ENCODE results near the gene FYB2. TPM values are rescaled to one million over a fixed set of nuclear protein-coding genes. Genes with fewer than 3 reads are reported as not detected.

The FYB2 gene, protein sequence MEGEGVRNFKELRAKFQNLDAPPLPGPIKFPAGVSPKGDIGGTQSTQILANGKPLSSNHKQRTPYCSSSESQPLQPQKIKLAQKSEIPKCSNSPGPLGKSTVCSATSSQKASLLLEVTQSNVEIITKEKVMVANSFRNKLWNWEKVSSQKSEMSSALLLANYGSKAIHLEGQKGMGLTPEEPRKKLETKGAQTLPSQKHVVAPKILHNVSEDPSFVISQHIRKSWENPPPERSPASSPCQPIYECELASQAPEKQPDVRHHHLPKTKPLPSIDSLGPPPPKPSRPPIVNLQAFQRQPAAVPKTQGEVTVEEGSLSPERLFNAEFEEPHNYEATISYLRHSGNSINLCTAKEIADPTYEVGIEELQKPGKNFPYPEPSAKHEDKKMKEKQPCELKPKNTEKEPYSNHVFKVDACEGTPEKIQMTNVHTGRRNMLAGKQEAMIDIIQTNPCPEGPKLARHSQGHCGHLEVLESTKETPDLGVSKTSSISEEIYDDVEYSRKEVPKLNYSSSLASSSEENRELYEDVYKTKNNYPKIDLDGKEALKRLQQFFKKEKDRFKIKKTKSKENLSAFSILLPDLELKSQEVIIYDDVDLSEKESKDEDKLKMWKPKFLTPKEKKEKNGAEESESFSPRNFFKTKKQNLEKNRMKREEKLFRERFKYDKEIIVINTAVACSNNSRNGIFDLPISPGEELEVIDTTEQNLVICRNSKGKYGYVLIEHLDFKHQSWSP
- total RNA-seq (not detected), polyA plus RNA-seq (not detected), total RNA-seq (0 reads per million in 6 experiments)

- POLR2A ChIA-PET, result no interaction called here
- Mint-ChIP-seq H3K4me1 (no peaks in the 10 kb centered on the region), H3K27me3 (peaks cover 6 to 78% (median 22%) of the 10 kb centered on the region in 5 donors), H3K27ac (no peak within 1 kb of the TSS), H3K36me3 (no peaks in the 10 kb centered on the region), H3K9me3 (peaks cover 0 to 11% (median 4%) of the 10 kb centered on the region in 9 donors), H3K4me3 (no peak within 1 kb of the TSS)
- ATAC-seq (no peak), DNase-seq (no peak)
These were observed at the start of gene FYB2 for GRCh38 chr1:56819387-56819899. FYB2 (minus strand) TSS chr1:56819404; CDS start chr1:56819290, 114 bp downstream.

- ATAC-seq, result no peak
- POLR2A ChIA-PET, result no interaction called here
- Mint-ChIP-seq H3K36me3 (no peaks in the 10 kb centered on the region), H3K9me3 (peaks cover 0 to 5% (median 0%) of the 10 kb centered on the region in 9 donors), H3K4me1 (no peaks in the 10 kb centered on the region), H3K27me3 (peaks cover 7 to 20% (median 12%) of the 10 kb centered on the region in 5 donors), H3K27ac (no peak overlapping the region), H3K4me3 (no peak overlapping the region)
- DNase-seq, result no peak
These were observed 49.6 kb upstream of the FYB2 start for GRCh38 chr1:56868761-56869160.

- Mint-ChIP-seq H3K27me3 (peaks cover 7 to 20% (median 12%) of the 10 kb centered on the region in 5 donors), H3K36me3 (no peaks in the 10 kb centered on the region), H3K4me3 (no peak overlapping the region), H3K27ac (no peak overlapping the region), H3K4me1 (no peaks in the 10 kb centered on the region), H3K9me3 (peaks cover 0 to 5% (median 0%) of the 10 kb centered on the region in 9 donors)
- POLR2A ChIA-PET, result no interaction called here
- no peak for ATAC-seq
- no peak for DNase-seq
These were observed 48.3 kb upstream of the FYB2 start for GRCh38 chr1:56867491-56867890.

GRCh38 chr1:56866656-56867055 is 47.5 kb upstream of the FYB2 start:
- POLR2A ChIA-PET, result no interaction called here
- peaks cover 6 to 20% (median 12%) of the 10 kb centered on the region in 5 donors for H3K27me3 Mint-ChIP-seq
- no peak for DNase-seq
- H3K9me3 Mint-ChIP-seq, result peaks cover 0 to 5% (median 0%) of the 10 kb centered on the region in 9 donors
- no peak overlapping the region for H3K4me3 Mint-ChIP-seq
- H3K4me1 Mint-ChIP-seq, result no peaks in the 10 kb centered on the region
- ATAC-seq, result no peak
- no peaks in the 10 kb centered on the region for H3K36me3 Mint-ChIP-seq
- H3K27ac Mint-ChIP-seq, result no peak overlapping the region

- Mint-ChIP-seq H3K4me3 (no peak overlapping the region), H3K4me1 (no peaks in the 10 kb centered on the region), H3K27me3 (peaks cover 6 to 21% (median 7%) of the 10 kb centered on the region in 5 donors), H3K9me3 (peaks cover 0 to 12% (median 0%) of the 10 kb centered on the region in 9 donors), H3K27ac (no peak overlapping the region), H3K36me3 (no peaks in the 10 kb centered on the region)
- DNase-seq, result no peak
- ATAC-seq, result no peak
- POLR2A ChIA-PET, result no interaction called here
These were observed 45.2 kb upstream of the FYB2 start for GRCh38 chr1:56864430-56864829.

GRCh38 chr1:56863265-56863992 is 44.2 kb upstream of the FYB2 start:
- POLR2A ChIA-PET, result no interaction called here
- Mint-ChIP-seq H3K27me3 (peaks cover 4 to 21% (median 6%) of the 10 kb centered on the region in 5 donors), H3K4me3 (no peak overlapping the region), H3K9me3 (peaks cover 0 to 12% (median 0%) of the 10 kb centered on the region in 9 donors), H3K27ac (no peak overlapping the region), H3K36me3 (no peaks in the 10 kb centered on the region), H3K4me1 (no peaks in the 10 kb centered on the region)
- no peak for ATAC-seq
- DNase-seq, result no peak

DNA sequence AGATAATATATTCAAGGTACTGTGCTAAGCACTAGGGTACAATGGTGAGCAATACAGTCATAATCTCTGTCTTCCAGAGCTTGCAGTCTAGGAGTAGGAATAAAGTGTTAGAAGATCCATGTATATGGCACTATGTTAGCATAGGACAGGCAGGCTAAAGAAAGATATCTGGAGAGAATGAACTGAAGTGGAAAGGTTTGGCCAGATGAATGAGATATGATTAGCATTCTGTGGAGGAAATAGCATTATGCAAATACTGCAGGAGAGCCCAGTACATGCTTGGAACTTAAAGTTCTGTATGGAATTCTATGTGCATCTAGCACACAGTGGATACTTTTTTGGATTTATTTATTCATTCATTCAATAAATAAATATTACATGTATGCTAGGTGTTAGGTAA is 40.1 kb upstream of the FYB2 start:
- POLR2A ChIA-PET, result no interaction called here
- H3K4me3 Mint-ChIP-seq, result no peak overlapping the region

GRCh38 chr1:56856186-56856585 is 37.0 kb upstream of the FYB2 start:
- DNase-seq (no peak), ATAC-seq (no peak)
- Mint-ChIP-seq H3K27me3 (peaks cover 7 to 29% (median 18%) of the 10 kb centered on the region in 5 donors), H3K9me3 (peaks cover 0 to 9% (median 0%) of the 10 kb centered on the region in 9 donors), H3K27ac (no peak overlapping the region), H3K36me3 (no peaks in the 10 kb centered on the region), H3K4me3 (no peak overlapping the region), H3K4me1 (no peaks in the 10 kb centered on the region)
- POLR2A ChIA-PET, result no interaction called here

More for the DNA sequence above, 40.1 kb upstream of the FYB2 start:
- DNase-seq (no peak), ATAC-seq (no peak)
- Mint-ChIP-seq H3K27me3 (peaks cover 1 to 16% (median 12%) of the 10 kb centered on the region in 5 donors), H3K4me1 (no peaks in the 10 kb centered on the region), H3K27ac (no peak overlapping the region), H3K9me3 (peaks cover 0 to 10% (median 0%) of the 10 kb centered on the region in 9 donors), H3K36me3 (no peaks in the 10 kb centered on the region)

DNA sequence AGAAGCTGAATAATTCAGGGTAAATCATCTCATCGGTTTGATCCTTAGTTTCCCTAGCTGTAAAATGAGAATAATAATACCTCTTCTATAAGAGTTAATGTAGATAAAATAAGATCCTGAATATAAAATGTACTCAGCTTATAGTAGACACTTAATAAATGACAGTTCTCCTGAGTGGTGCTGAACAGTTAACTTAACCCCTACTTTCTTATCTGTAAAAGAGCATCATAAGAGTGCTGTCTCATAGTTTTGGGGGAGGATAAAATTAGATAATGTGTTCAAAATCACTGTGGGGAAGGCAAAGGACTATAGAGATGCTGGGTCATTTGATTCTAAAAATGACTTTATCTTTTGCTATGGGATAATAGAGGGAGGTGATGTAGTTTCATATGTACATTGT is 36.0 kb upstream of the FYB2 start:
- peaks cover 0 to 1% (median 0%) of the 10 kb centered on the region in 9 donors for H3K9me3 Mint-ChIP-seq
- no peaks in the 10 kb centered on the region for H3K36me3 Mint-ChIP-seq
- DNase-seq (no peak), ATAC-seq (no peak)
- no peaks in the 10 kb centered on the region for H3K4me1 Mint-ChIP-seq
- no peak overlapping the region for H3K27ac Mint-ChIP-seq
- H3K27me3 Mint-ChIP-seq, result peaks cover 7 to 29% (median 18%) of the 10 kb centered on the region in 5 donors
- POLR2A ChIA-PET, result no interaction called here
- H3K4me3 Mint-ChIP-seq, result no peak overlapping the region

DNA sequence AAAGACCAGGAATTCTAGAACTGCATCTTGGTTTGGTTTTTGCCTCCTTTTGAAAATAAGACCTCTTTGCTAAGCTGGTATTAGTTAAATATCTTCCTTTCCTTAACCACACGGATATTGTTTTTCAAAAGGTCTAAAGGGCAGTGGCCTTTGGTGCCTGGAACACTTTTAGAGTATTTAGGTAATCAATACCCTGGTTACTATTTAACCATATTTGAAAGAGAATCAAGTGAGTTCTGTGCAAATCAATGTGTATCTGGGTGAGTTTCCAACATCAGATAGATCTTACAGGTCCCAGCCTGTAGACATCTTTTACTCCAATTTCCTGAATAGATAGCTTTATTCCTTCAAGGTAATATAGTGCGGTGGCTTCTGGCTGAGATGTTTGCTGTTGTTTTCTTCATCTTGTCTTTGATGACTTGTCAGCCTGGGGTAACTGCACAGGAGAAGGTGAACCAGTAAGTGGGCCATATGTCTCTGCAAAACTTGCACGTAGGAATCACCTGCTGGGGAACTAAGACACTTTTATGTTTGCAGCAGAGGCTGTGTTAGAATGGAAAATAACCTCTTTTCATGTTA is 35.4 kb upstream of the FYB2 start, which contains the start of gene C8A:
C8A (plus strand) TSS at position 277 of the 579 bp plus-strand sequence; CDS start at position 382, 105 bp downstream.
- no peaks in the 10 kb centered on the region for H3K4me1 Mint-ChIP-seq
- no peak within 1 kb of the TSS for H3K27ac Mint-ChIP-seq
- DNase-seq (no peak), ATAC-seq (no peak)
- no peaks in the 10 kb centered on the region for H3K36me3 Mint-ChIP-seq
- no peak within 1 kb of the TSS for H3K4me3 Mint-ChIP-seq
- peaks cover 7 to 29% (median 15%) of the 10 kb centered on the region in 5 donors for H3K27me3 Mint-ChIP-seq
- no peaks in the 10 kb centered on the region for H3K9me3 Mint-ChIP-seq
- POLR2A ChIA-PET, result no interaction called here

GRCh38 chr1:56852476-56852875 is 33.3 kb upstream of the FYB2 start:
- Mint-ChIP-seq H3K27ac (no peak overlapping the region), H3K27me3 (peaks cover 9 to 31% (median 10%) of the 10 kb centered on the region in 5 donors), H3K9me3 (peaks cover 0 to 2% (median 0%) of the 10 kb centered on the region in 9 donors), H3K36me3 (no peaks in the 10 kb centered on the region), H3K4me3 (no peak overlapping the region), H3K4me1 (no peaks in the 10 kb centered on the region)
- ATAC-seq (no peak), DNase-seq (no peak)
- POLR2A ChIA-PET, result no interaction called here

DNA sequence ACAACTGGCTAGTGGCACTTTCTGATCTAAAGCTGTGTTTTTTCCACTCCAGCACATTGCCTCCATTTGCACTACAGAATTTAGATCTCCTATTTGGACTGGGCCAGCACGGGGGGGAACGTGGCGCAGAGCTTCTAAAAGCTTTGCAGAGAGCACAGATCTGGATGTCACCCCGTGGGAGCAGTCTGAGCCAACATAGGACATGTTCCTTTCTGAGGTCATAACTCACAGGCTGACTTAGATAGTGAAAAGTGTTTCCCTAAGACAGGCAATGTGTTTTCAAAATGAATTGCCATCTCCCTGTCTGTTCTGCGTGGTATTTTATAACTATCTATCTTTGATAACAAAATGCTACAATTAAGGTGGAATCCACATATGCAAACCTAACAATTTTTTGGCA is 31.7 kb upstream of the FYB2 start:
- Mint-ChIP-seq H3K27ac (no peak overlapping the region), H3K36me3 (no peaks in the 10 kb centered on the region), H3K9me3 (peaks cover 0 to 2% (median 0%) of the 10 kb centered on the region in 9 donors), H3K27me3 (peaks cover 10 to 32% (median 12%) of the 10 kb centered on the region in 5 donors), H3K4me1 (no peaks in the 10 kb centered on the region), H3K4me3 (no peak overlapping the region)
- POLR2A ChIA-PET, result no interaction called here
- no peak for ATAC-seq
- no peak for DNase-seq
